SK-N-SH treated with all-trans-retinoic acid at 6 μM for 48 hours (cell line): ENCODE measurements around the gene HYAL3.
"Not testable (repeated sequence)": the region's sequence is repeated elsewhere in the genome, so short reads cannot be mapped to it uniquely, and the experiment has no call there.

Source experiments
- GLIS3 ChIP-seq: fragments of 250-450 bp; sonication (Bioruptor Pico); IDR thresholded peaks from 2 replicates; pipeline ENCODE4 v1.5.0; 2020; ENCODE audit warnings: mild to moderate bottlenecking, moderate library complexity
- PPARA ChIP-seq: fragments of 250-450 bp; sonication (Bioruptor Pico); IDR thresholded peaks from 2 replicates; pipeline ENCODE4 v1.5.0; 2020; ENCODE audit warnings: mild to moderate bottlenecking, borderline replicate concordance
- RARB ChIP-seq: fragments of 250-450 bp; sonication (Bioruptor Pico); IDR thresholded peaks from 2 replicates; pipeline ENCODE4 v1.8.0; 2021; ENCODE audit warnings: mild to moderate bottlenecking, moderate library complexity
- TCF4 ChIP-seq: fragments of 250-450 bp; sonication (Bioruptor Pico); IDR thresholded peaks from 2 replicates; pipeline ENCODE4 v1.8.0; 2021; ENCODE audit warnings: mild to moderate bottlenecking, moderate library complexity, borderline replicate concordance
- TOX ChIP-seq: fragments of 250-450 bp; sonication (Bioruptor Pico); IDR thresholded peaks from 2 replicates; pipeline ENCODE4 v1.8.0; 2021; ENCODE audit warnings: mild to moderate bottlenecking, moderate library complexity, borderline replicate concordance
- ZC3H10 ChIP-seq: fragments of 250-450 bp; sonication (Bioruptor Pico); IDR thresholded peaks from 2 replicates; pipeline ENCODE4 v1.5.1; 2021; ENCODE audit warnings: mild to moderate bottlenecking, moderate library complexity
- ZFP30 ChIP-seq: fragments of 450-650 bp; formaldehyde crosslinking; IDR thresholded peaks from 2 replicates; pipeline ENCODE4 v1.5.0; 2022; ENCODE audit warnings: mild to moderate bottlenecking, moderate library complexity
- TF ChIP-seq, protein P1 (sequence below): fragments of 250-450 bp; sonication (Bioruptor Pico); IDR thresholded peaks from 2 replicates; pipeline ENCODE4 v1.5.1; 2020; ENCODE audit warnings: low read depth, mild to moderate bottlenecking, moderate library complexity

DNA sequence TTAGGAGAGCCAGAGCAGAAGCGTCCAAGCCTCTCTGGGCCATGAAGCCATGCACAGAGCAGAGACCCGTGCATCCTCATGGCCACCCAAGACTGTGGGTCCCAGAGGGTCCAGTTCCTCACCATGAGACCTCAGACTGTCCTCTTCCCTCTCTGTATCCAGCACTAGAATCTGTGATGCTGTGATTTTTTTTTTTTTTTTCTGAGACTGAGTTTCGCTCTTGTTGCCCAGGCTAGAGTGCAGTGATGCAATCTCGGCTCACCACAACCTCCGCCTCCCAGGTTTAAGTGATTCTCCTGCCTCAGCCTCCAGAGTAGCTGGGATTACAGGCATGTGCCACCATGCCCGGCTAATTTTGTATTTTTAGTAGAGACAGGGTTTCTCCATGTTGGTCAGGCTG lies 54.4 kb downstream of the HYAL3 start:
- not testable (repeated sequence) for TF ChIP-seq GLIS3 (CRISPR knock-in tag); TCF4; TOX (CRISPR knock-in tag); ZC3H10 (CRISPR knock-in tag); ZFP30; RARB (CRISPR knock-in tag); PPARA (CRISPR knock-in tag)
- TF ChIP-seq, protein P1, sequence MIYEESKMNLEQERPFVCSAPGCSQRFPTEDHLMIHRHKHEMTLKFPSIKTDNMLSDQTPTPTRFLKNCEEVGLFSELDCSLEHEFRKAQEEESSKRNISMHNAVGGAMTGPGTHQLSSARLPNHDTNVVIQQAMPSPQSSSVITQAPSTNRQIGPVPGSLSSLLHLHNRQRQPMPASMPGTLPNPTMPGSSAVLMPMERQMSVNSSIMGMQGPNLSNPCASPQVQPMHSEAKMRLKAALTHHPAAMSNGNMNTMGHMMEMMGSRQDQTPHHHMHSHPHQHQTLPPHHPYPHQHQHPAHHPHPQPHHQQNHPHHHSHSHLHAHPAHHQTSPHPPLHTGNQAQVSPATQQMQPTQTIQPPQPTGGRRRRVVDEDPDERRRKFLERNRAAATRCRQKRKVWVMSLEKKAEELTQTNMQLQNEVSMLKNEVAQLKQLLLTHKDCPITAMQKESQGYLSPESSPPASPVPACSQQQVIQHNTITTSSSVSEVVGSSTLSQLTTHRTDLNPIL (CRISPR knock-in tag): not testable (repeated sequence)
